Neuron (in vitro differentiated cells): ENCODE results near the gene TEC.

ENCODE experiments used
- H2AFZ ChIP-seq: one replicate; pipeline ENCODE4 v1.6.1; 2013; ENCODE audit warnings: low read depth, mild to moderate bottlenecking, inconsistent platforms, low read length, moderate library complexity
- H3K27me3 ChIP-seq: one replicate; pipeline ENCODE4 v1.6.1; 2013; ENCODE audit warnings: low read length; ENCODE audit not compliant: insufficient read depth
- H3K36me3 ChIP-seq: one replicate; pipeline ENCODE4 v1.6.1; 2013; ENCODE audit warnings: low read length; ENCODE audit not compliant: insufficient read depth
- H3K4me1 ChIP-seq: one replicate; pipeline ENCODE4 v1.6.1; 2013; ENCODE audit warnings: low read length; ENCODE audit not compliant: insufficient read depth
- H3K4me3 ChIP-seq: 2 replicates; pipeline ENCODE4 v1.5.1; 2013; ENCODE audit warnings: mild to moderate bottlenecking, low read length, moderate library complexity
- H3K9me3 ChIP-seq: one replicate; pipeline ENCODE4 v1.6.1; 2013; ENCODE audit warnings: low read length

The TEC gene

DNA sequence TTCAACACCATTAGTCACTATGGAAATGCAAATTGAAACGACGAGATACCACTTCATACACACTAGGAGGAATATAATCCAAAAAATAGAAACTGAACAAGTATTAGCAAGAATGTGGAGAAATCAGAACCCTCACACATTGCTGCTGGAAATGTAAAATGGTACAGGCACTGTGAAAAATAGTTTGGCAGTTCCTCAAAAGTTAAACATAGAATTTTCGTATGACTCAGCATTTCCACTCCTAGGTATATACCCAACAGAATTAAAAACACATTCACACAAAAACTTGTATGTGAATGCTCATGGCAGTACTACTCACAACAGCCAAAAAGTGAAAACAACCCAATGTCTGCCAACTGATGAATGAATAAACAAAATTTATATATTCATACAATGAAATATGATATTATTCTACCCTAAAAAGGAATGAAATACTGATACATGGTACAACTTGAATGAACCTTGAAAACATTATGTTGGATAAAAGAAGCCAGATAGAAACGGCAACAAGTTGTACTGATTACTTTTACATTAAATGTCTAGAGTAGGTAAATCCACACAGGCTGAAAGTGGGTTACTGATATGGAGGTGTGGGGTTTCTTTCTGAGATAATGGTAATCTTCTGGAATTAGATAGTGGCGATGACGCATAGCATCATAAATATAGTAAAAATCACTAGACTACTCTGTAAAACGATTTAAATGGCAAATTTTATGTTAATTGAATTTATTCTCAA is 22.3 kb downstream of the TEC start:
- no peaks in the 10 kb centered on the region for H3K36me3 ChIP-seq
- H3K27me3 ChIP-seq: no peaks in the 10 kb centered on the region
- no peak overlapping the region for H3K4me3 ChIP-seq
- H3K4me1 ChIP-seq: no peaks in the 10 kb centered on the region
- H2AFZ ChIP-seq: no peak overlapping the region
- H3K9me3 ChIP-seq: no peaks in the 10 kb centered on the region

DNA sequence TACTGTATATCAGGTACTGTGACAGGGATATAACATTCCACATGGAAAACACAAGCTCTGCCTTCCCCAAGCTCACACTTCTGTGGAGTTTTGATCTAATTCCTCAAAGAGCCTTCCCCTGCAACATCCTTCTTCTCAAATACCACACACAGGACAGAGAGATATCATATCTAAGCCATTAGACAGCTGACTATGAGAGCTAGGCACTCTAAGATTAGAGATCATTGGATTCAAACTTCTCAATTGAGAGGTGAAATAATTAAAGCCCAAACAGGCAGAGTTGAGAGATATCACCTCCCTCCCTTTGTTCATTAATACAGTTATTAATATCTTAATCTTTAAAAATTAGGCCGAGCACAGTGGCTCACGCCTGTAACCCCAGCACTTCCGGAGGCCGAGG is 25.0 kb downstream of the TEC start:
- Histone ChIP-seq H3K27me3 (peaks cover 3% of the 10 kb centered on the region), H2AFZ (no peak overlapping the region), H3K4me3 (no peak overlapping the region), H3K36me3 (no peaks in the 10 kb centered on the region), H3K9me3 (no peaks in the 10 kb centered on the region), H3K4me1 (no peaks in the 10 kb centered on the region)

DNA sequence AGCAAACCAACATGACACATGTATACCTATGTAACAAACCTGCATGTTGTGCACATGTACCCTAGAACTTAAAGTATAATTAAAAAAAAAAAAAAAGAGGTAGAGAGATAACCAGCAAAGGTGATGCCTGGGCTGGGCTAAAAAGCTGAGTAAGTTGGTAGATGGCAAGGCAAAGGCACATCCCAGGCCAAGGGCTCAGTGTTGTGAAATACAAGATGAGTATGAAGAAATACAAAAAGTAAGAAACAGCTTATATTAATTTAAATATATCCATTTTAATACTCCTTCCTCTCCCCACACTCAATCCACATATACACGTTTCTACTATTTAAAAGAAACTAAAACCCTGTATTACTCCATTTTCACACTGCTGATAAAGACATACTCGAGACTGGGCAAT is 25.8 kb downstream of the TEC start:
- Histone ChIP-seq H3K9me3 (no peaks in the 10 kb centered on the region), H2AFZ (no peak overlapping the region), H3K4me3 (no peak overlapping the region)

DNA sequence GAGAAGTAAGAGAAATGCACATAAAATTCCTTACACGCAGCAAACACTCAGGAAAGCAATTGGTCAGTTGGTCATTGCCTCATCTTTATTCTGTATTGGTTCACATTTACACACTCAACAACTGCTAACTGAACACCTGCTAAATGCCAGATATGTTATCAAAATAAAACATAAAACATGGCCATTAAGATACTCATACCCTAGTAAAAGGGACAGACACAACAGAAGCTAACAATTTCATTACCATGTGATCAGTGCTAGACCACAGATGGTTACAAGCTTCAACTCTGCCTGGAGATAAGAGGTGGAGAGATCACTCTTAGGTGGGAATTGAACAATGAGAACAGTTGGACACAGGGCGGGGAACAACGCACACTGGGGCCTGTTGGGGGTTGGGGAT is 26.2 kb downstream of the TEC start:
- H3K9me3 ChIP-seq: no peaks in the 10 kb centered on the region

More for the DNA sequence above, 25.8 kb downstream of the TEC start:
- Histone ChIP-seq H3K4me1 (no peaks in the 10 kb centered on the region), H3K36me3 (no peaks in the 10 kb centered on the region), H3K27me3 (peaks cover 3% of the 10 kb centered on the region)

DNA sequence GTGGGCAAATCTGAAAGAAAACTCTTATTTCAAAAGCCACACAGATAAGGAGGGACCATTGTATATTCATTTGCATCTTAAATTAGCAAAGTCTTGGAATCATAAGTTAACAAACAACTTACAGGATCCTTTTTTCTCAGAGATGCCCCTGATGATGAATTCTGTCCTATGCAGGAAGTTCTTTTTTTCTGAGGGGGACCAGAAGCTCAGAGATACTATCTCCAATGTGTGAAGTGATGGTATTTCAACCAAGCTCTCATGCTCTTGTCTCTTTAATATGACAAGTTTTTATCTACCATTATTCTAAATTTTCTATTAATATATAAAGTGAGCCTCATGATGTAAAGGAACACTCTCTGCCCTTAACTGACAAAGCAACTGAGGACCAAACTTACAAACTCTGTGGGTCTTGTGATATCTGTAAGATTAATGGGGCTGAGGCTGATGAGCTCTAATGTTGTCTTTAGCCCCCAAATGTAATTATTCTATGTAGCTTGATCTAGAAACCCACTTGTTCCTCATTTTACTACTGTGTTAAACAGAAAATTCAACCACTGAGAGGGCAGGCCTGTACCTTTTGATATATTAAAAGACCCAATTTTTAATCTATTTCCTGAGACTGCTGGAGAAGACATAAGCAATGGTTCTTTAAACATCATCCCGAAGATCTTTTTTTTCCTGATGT is 27.0 kb downstream of the TEC start:
- no peaks in the 10 kb centered on the region for H3K9me3 ChIP-seq

More for the DNA sequence above, 26.2 kb downstream of the TEC start:
- H3K4me3 ChIP-seq: no peak overlapping the region
- H3K4me1 ChIP-seq: no peaks in the 10 kb centered on the region
- no peak overlapping the region for H2AFZ ChIP-seq
- no peaks in the 10 kb centered on the region for H3K36me3 ChIP-seq
- peaks cover 3% of the 10 kb centered on the region for H3K27me3 ChIP-seq

DNA sequence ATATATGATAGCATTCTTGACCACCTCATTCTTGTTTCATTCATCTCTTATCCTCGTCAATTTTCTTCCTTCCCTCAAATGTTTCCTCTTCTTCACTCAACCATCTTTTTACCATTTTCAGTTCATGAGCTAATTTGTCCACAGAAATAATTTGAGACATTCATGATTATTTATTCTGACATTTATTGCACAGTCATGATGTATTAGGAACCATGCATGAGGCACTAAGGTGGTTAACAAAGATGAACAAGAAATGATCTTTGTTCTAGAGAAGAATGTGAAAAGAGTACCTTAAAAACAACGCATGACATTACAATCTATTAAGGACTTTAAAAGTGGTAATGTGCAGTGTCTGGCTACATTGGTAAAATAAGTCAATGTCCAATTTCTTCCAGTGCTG is 27.9 kb downstream of the TEC start:
- H3K27me3 ChIP-seq: peaks cover 3% of the 10 kb centered on the region
- no peak overlapping the region for H3K4me3 ChIP-seq
- no peak overlapping the region for H2AFZ ChIP-seq
- H3K36me3 ChIP-seq: no peaks in the 10 kb centered on the region
- H3K9me3 ChIP-seq: no peaks in the 10 kb centered on the region
- H3K4me1 ChIP-seq: no peaks in the 10 kb centered on the region

More for the DNA sequence above, 27.0 kb downstream of the TEC start:
- Histone ChIP-seq H3K4me3 (no peak overlapping the region), H3K36me3 (no peaks in the 10 kb centered on the region), H3K27me3 (peaks cover 3% of the 10 kb centered on the region), H3K4me1 (no peaks in the 10 kb centered on the region), H2AFZ (no peak overlapping the region)

DNA sequence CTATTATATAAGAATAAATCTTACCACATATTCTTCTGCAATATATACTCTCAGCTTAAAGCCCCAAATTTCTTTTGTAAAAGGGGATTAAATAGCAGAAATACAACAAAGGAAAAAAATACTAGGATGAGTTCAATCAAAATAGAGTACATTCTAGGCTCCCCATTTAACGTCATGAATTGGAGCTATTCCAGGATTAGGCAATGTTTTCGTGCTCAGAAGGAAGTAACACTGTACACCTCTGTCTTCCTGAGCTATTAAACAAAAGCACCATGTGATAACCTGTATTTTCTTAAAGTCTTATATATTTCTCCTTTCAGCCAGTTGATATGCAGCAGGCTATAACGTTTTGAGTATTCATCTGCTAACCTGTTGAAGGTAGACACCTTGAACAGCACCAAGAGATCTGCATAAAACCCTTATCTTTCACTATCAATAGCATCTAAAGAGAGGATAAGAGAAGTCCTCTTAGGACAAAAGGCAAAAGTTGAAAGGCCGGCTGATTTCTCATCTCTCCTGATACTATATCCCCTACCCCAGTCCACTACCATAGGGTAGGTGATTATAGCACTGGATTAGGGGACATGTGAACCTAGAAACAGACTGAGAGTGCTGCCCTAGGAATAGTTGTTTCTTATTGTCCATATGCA is 31.5 kb downstream of the TEC start:
- H2AFZ ChIP-seq: no peak overlapping the region
- H3K9me3 ChIP-seq: no peaks in the 10 kb centered on the region
- H3K36me3 ChIP-seq: no peaks in the 10 kb centered on the region
- H3K27me3 ChIP-seq: peaks cover 3% of the 10 kb centered on the region
- no peak overlapping the region for H3K4me3 ChIP-seq
- no peaks in the 10 kb centered on the region for H3K4me1 ChIP-seq

DNA sequence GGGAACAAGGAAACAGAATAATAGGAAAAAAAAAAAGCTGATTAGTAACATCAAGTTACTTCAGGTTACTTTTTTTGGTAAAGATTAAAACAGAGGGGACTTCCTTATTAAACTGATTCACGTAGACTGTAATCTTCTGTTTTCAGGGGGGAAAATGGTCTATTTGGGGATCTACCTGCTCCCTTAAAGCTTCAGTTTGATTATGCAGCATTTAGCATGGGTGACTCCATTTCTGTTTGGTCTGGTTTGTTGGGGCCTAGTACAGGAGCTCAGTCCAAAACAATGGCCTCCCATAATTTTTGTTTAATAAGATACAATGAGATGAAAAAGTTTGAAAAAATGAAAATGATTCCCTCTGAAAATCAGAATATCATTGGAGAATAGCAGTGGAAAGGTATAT is 34.6 kb downstream of the TEC start:
- Histone ChIP-seq H3K36me3 (no peaks in the 10 kb centered on the region), H3K9me3 (no peaks in the 10 kb centered on the region), H3K4me1 (no peaks in the 10 kb centered on the region), H3K27me3 (no peaks in the 10 kb centered on the region), H2AFZ (no peak overlapping the region), H3K4me3 (no peak overlapping the region)

DNA sequence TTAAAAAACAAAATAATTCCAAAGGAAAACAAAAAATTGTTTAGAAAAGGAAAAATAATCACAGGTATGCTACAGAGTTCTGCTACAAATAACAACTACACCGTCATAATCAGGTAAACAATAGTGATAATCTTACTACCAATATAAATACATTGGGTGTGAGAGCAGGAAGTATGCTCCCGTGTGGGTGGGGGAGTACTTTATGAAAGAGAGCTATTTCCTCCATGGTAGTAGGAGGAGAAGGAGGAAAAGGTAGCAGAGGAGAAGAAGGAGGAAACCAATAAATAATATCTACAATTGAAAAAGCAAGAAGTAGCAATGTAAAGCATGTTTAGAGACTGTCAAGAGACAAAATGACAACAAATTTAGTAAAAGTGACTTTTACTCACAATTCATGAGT is 35.1 kb downstream of the TEC start:
- no peak overlapping the region for H2AFZ ChIP-seq
- H3K4me3 ChIP-seq: no peak overlapping the region
- no peaks in the 10 kb centered on the region for H3K4me1 ChIP-seq
- H3K9me3 ChIP-seq: no peaks in the 10 kb centered on the region
- no peaks in the 10 kb centered on the region for H3K27me3 ChIP-seq
- no peaks in the 10 kb centered on the region for H3K36me3 ChIP-seq

DNA sequence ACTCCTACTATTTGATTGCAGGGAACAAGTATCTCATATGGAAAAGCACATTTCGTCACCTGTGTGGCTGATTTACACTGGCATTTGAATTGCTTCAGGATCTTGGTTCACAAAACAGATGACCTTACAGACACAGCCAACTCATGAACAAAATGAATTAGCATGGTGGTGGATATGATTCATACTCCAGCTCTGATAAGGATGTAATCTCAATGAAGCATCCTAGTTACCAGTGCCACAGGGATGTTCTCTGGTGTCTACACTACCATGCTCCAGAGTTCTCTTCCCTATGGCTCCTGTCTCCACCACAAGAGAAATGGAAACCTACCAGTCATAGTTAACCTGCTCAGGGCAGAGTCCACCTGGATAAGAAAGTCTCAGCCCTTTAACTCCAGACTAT is 40.7 kb downstream of the TEC start:
- Histone ChIP-seq H3K9me3 (no peaks in the 10 kb centered on the region), H3K27me3 (no peaks in the 10 kb centered on the region), H2AFZ (no peak overlapping the region), H3K4me3 (no peak overlapping the region), H3K36me3 (no peaks in the 10 kb centered on the region), H3K4me1 (no peaks in the 10 kb centered on the region)

DNA sequence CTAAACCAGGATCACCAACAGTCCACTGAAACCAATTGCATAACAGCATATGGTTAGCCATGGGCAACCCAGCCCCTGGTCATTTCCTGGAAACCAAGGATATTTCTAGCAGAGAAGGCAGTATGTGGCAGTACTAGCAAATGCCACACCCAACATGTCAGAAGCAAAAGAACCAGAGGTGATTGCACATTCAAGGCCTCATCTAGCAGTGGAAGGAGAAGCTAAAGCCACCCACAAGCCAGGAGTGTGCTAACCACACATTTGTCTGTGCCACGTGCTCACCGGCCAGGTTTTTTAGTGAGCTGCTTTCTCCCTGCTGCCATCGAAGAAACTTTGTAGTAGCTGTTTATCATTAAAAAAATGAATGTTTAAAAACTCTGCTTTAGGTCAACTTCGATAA is 42.0 kb downstream of the TEC start:
- H3K9me3 ChIP-seq: no peaks in the 10 kb centered on the region
- no peak overlapping the region for H3K4me3 ChIP-seq
- no peak overlapping the region for H2AFZ ChIP-seq
- no peaks in the 10 kb centered on the region for H3K4me1 ChIP-seq
- no peaks in the 10 kb centered on the region for H3K36me3 ChIP-seq
- no peaks in the 10 kb centered on the region for H3K27me3 ChIP-seq

DNA sequence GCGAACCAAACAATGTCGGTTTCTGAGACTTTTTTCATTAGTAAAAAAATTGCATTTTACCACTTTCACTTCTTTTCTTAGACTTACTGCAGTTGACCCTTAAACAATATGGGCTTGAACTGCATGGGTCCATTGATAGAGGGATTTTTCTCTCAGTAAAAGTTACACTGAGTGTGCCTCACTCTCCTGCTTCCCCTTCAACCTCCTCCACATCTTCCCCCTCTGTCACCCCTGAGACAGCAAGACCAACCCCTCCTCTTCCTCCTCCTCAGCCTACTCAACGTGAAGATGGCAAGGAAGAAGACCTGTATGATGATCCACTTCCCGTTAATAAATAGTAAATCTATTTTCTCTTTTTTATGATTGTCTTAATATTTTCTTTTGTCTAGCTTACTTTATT is 43.4 kb downstream of the TEC start:
- H3K27me3 ChIP-seq: no peaks in the 10 kb centered on the region
- H3K36me3 ChIP-seq: no peaks in the 10 kb centered on the region
- no peak overlapping the region for H2AFZ ChIP-seq
- no peaks in the 10 kb centered on the region for H3K4me1 ChIP-seq
- no peak overlapping the region for H3K4me3 ChIP-seq
- no peaks in the 10 kb centered on the region for H3K9me3 ChIP-seq

DNA sequence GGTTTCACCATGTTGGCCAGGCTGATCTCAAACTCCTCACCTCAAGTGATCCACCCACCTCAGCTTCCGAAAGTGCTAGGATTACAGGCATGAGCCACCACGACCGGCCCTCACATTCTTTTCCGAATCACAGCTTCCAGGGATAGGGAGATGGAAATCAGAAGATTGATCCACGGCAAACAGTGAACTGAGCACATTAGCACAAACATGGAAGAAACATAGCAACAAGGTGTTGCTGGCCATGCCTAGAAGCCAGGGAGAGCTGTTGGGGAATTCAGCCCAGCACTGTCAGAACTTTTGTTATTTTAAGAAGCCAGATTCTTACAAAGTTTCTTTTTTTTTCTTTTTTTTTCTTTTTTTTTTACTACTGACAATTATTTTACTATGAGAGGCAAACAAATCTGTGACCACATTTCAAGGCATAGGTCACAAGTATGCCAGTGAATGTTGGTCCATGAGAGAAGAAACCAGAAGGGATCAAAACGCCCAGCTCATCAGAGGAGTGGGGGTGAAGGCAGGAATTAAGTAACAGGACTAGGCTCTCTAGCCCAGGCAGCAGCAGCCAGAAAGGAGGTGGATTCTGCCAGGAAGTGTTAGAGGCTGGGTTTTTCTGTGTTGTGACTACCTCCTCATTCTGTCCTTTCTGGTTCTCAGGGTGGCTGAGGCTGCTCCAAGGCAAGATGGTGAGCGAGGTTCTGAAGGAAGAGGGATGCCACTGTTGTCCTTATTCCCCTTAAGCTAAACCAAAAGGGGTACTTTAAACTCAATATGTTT is 44.1 kb downstream of the TEC start:
- H3K4me3 ChIP-seq: no peak overlapping the region
- no peaks in the 10 kb centered on the region for H3K9me3 ChIP-seq
- no peak overlapping the region for H2AFZ ChIP-seq
- no peaks in the 10 kb centered on the region for H3K4me1 ChIP-seq
- no peaks in the 10 kb centered on the region for H3K27me3 ChIP-seq
- H3K36me3 ChIP-seq: no peaks in the 10 kb centered on the region
